GM18511 (cell line): ENCODE measurements around the gene RPL37A.
"Not testable (repeated sequence)": the region's sequence is repeated elsewhere in the genome, so short reads cannot be mapped to it uniquely, and the experiment has no call there.

ENCODE experiments used
- ATAC-seq: cut with Tn5 transposase; IDR thresholded peaks from one replicate; pipeline ENCODE4 v1.9.1; 2021; ENCODE audit warnings: mild to moderate bottlenecking, moderate library complexity; ENCODE audit not compliant: unreplicated experiment

RPL37A gene

DNA sequence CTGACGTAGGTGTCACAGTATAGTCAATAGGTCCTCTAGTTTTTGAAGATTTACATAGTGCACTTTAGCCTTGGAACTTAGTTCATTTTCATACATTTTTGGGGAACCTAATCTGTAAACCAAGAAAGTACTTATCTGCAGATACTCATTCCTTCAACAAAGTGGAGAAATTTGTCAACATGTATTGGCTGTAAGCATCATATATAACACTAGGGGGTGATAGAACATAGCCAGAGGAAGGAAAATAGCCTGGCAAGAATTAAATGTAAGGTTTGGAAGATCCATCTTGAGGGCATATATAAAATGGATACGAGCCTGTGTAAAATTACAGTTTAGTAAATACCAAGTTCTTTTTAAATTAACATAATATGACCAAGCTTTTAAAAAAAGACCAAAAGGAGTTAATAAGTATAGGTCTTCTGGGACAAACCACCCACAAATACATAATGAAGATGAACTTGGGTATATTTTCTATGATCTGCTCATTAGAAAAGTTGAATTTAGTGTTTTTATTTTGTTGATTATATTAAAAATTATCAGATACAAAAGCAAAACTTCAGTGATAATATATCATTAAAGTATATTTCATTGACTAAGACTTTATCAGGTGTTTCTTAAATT, 18.2 kb downstream of the RPL37A start:
- no peak for ATAC-seq

- no peak for ATAC-seq
Observed at GRCh38 chr2:216517447-216518225, 19.0 kb downstream of the RPL37A start.

DNA sequence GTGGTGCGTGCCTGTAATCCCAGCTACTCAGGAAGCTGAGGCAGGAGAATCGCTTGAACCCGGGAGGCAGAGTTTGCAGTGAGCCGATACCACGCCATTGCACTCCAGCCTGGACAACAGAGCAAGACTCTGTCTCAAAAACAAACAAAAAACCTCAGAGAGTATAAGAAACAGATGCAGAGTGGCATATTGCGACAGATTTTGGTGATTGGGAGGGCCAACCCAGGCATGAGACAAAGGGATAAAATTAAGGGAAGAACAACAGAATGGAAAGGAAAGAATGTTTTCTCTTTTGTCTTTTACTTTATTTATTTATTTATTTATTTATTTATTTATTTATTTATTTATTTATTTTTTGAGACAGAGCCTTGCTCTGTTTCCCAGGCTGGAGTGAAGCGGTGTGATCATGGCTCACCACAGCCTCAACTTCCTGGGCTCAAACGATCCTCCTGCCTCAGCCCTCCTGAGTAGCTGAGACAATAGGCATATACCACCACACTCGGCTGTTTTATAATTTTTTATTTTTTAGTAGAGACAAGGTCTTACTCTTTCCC, 20.0 kb downstream of the RPL37A start:
- not testable (repeated sequence) for ATAC-seq

- ATAC-seq, result peak; percentile 81
Observed at GRCh38 chr2:216519154-216519762, 20.6 kb downstream of the RPL37A start.

DNA sequence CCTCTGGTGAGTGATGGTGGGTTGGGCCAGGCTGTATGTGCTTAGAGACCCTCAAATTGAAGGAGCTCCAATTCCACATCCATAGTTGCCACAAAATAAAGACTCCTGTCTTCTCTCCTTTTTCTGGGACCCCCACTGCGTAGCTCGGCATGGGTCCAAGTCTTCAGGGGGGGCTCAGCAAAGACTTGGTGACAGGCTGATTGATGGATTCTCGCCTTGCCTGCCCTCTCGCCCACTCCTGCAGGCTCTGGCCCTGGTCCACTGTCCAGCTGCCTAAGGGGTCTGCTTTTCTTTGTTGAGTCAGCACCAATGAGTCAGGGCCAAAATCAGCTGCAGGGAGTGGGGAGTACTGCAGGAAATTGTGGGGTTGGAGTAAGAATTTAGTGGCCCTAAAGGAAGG, 21.5 kb downstream of the RPL37A start:
- no peak for ATAC-seq

GRCh38 chr2:216522892-216523502, 24.4 kb downstream of the RPL37A start:
- no peak for ATAC-seq

DNA sequence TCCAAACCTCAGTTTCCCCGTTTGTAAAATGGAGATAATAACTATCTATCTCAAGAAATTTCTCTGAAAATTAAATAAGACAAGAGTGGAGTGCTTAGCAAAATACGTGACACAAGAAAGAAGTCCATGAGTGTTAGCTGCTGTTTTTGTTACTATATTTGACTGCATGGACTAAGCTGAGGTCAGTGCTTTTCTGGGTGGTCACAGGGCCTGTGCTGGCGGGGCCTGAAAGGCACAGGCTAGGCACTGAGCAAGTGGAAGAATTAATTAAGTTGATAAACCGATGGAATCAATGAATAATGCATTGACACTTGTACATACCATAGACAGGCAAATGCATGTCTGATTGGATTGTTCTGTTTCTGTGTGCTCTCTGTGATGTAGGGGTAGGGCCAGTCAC, 27.3 kb downstream of the RPL37A start:
- no peak for ATAC-seq

DNA sequence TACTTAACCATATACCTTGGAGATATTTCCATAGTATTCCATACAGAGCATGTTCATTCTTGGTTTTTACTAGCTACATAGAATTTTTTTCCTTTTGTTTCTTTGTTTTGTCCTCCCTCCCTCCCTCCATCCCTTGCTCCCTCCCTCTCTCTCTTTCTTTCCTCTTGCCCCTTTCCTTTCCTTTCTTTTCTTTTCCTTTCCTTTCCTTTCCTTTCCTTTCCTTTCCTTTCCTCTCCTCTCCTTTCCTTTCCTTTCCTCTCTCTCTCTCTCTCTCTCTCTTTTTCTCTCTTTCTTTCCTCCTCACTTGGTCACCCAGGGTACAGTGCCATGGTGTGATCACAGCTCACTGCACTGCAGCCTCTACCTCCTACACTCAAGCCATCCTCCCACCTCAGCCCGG, 28.3 kb downstream of the RPL37A start:
- no peak for ATAC-seq

GRCh38 chr2:216527600-216527999, 29.0 kb downstream of the RPL37A start:
- no peak for ATAC-seq

GRCh38 chr2:216532562-216532961, 33.9 kb downstream of the RPL37A start:
- no peak for ATAC-seq

DNA sequence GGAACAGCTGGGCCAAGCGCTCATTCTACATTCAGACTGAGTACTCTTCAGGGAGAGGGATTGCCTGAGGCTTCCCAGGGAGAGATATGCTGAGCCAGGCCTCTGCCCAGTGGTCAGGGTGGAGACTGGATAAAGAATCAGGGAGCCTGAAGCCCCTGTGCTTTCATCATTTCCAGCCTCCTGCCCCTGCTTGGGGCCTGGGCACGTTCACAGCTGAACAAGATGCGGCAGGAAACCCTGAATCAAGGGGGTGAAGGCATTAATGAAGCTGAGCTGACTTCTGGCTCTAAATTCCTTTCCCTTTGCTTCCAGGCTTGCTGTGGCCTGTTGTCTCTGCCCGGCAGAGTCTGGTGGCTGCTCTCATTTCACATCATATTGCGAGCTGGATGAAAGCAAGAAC, 35.0 kb downstream of the RPL37A start:
- no peak for ATAC-seq

DNA sequence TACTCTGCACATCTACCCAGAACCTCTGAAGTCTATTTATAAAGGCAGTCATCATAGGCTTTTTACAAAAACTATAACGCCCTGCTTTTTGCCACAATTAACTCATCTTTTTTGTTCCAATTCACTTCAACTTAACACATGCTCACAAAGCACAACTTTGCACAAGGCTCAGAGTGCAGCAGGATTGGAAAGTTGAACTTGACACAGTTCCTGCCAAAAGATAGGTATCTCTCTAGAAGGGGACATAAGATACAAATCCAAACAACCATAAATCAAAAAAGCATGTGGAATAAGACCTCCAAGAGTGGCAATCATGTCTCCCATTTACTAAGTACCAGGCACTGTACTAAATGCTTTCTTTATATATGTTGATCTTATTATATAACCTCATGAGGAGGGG, 36.2 kb downstream of the RPL37A start:
- ATAC-seq, result no peak

- ATAC-seq, result no peak
Observed at GRCh38 chr2:216535454-216535995, 36.9 kb downstream of the RPL37A start.

DNA sequence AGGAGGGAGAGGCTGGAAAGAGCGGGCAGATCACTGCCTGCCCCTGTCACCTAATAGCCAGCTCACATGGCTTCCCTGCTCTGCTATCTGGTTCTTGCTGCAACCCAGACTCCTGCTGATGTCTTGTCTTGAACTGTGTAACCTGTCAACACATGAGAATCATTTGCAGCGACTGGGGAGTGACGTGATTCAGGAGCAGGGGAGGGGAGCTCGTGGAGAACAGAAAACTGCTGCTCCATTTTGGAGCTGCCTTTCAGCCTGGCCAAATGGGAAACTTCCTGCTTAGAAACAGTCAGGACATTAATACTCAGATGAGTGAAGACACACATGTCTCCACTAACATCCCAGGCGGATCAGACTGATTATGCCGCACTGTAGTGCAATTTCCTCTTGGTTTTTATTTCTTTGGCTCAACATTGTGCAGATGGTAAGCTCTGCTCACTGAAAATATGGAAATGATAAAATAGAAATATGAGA, 38.1 kb downstream of the RPL37A start:
- ATAC-seq, result no peak

DNA sequence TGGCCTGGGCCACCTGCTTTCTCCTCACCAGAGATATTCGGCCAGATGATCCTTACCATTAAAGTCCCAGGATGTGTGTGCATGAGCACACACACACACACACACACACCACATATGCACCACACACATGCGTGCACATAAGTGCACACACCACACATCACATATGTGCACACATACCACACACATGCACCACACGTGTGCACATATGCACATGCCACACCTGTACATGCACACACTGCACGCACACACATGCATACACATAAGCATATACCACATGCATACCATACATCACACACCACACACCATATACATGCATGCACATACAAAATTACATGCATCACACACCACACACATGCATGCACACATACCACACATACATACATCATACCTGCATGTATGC, 38.7 kb downstream of the RPL37A start:
- no peak for ATAC-seq

- no peak for ATAC-seq
Observed at GRCh38 chr2:216538538-216538937, 39.9 kb downstream of the RPL37A start.

- peak; percentile 2 for ATAC-seq
Observed at GRCh38 chr2:216539120-216539519, 40.5 kb downstream of the RPL37A start.

- peak; percentile 81 for ATAC-seq
Observed at GRCh38 chr2:216539791-216540241, 41.2 kb downstream of the RPL37A start.

GRCh38 chr2:216540920-216541319, 42.3 kb downstream of the RPL37A start:
- no peak for ATAC-seq

DNA sequence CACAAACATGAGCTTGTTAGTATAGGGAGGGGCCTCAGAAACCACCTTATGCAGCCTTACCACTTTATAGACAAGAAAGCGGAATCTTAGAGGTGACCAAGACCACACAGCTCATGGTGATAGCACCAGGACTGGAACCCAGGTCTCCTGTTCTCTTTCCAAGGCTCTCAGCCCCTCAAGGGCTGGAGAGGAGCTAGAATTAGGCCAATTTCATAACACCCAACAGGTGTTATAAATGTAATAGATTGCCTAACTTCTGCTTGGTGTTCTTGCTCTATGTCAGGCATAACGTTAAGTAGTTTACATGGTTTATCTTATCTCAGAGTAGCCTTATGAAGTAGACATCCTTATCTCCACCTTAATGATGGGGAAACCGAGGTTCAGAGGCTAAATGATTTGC, 42.9 kb downstream of the RPL37A start:
- ATAC-seq, result no peak

DNA sequence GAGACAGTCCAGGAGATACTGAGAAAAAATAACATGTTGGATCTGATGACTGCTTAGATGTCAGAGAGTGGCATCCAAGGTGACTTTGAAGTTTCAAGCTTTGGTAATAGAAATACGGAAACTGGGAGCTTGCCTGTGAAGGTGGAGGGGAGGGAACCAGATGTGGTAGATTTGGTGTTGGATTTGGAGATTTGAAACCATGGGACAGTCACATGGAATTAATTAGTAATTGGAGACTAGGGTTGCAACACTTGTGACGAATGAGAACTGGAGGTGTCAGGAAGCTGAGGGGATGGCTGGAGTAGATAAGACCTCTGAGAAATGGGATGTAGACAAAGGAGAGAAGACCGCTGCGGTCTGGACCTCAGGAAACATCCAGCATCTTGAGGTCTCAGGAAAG, 46.7 kb downstream of the RPL37A start:
- no peak for ATAC-seq
